Neural cell (in vitro differentiated cells): ENCODE data around the gene ALDH7A1. TPM values are rescaled to one million over a fixed set of nuclear protein-coding genes. Genes with fewer than 3 reads are reported as not detected.

Experiments
- H2AFZ ChIP-seq: fragments of 200-600, 300-800 bp; sonication (generic), shearing (Covaris generic); 2 replicates; pipeline ENCODE4 v1.6.0; 2014; ENCODE audit warnings: low read depth, mild to moderate bottlenecking, antibody characterized with exemption, low read length, moderate library complexity
- H3F3A ChIP-seq: fragments of 200-600 bp; shearing (Covaris generic); 2 replicates; pipeline ENCODE4 v1.6.1; 2016; ENCODE audit warnings: mild to moderate bottlenecking, moderate library complexity, mixed read lengths, antibody characterized with exemption, low read length; ENCODE audit not compliant: insufficient read depth, poor library complexity, severe bottlenecking
- H3K27ac ChIP-seq: fragments of 200-600, 300-800 bp; sonication (generic), shearing (Covaris generic); 2 replicates; pipeline ENCODE4 v1.5.1; 2014; ENCODE audit warnings: mild to moderate bottlenecking, low read length, moderate library complexity
- H3K27me3 ChIP-seq: fragments of 300-800, 200-600 bp; sonication (generic), shearing (Covaris generic); 2 replicates; pipeline ENCODE4 v1.6.0; 2014; ENCODE audit warnings: mild to moderate bottlenecking, low read depth, low read length, moderate library complexity; ENCODE audit not compliant: insufficient read depth
- H3K36me3 ChIP-seq: fragments of 300-800, 200-600 bp; sonication (generic), shearing (Covaris generic); 2 replicates; pipeline ENCODE4 v1.5.1; 2014; ENCODE audit warnings: mild to moderate bottlenecking, antibody characterized with exemption, low read length, moderate library complexity; ENCODE audit not compliant: insufficient read depth
- H3K4me2 ChIP-seq: fragments of 300-800, 200-600 bp; sonication (generic), shearing (Covaris generic); 2 replicates; pipeline ENCODE4 v1.6.0; 2014; ENCODE audit warnings: mild to moderate bottlenecking, low read length
- H3K4me3 ChIP-seq: fragments of 300-800, 200-600 bp; sonication (generic), shearing (Covaris generic); 2 replicates; pipeline ENCODE4 v1.5.1; 2014; ENCODE audit warnings: mild to moderate bottlenecking, low read length, moderate library complexity
- H3K79me2 ChIP-seq: fragments of 200-600 bp; shearing (Covaris generic); replicated peaks from 2 replicates; pipeline ENCODE4 v1.6.0; 2014; ENCODE audit warnings: mild to moderate bottlenecking, low read length, moderate library complexity; ENCODE audit not compliant: insufficient read depth
- H3K9ac ChIP-seq: fragments of 300-800, 200-600 bp; sonication (generic), shearing (Covaris generic); 2 replicates; pipeline ENCODE4 v1.6.1; 2016; ENCODE audit warnings: mild to moderate bottlenecking, low read length, mixed read lengths
- H3K9me2 ChIP-seq: fragments of 200-600 bp; shearing (Covaris generic); 2 replicates; pipeline ENCODE4 v1.6.1; 2016; ENCODE audit warnings: mild to moderate bottlenecking, low read length, mixed read lengths; ENCODE audit not compliant: insufficient read depth
- H3K9me3 ChIP-seq: fragments of 200-600, 300-800 bp; sonication (generic), shearing (Covaris generic); 2 replicates; pipeline ENCODE4 v1.6.1; 2016; ENCODE audit warnings: mild to moderate bottlenecking, mixed run types, low read length, moderate library complexity, mixed read lengths
- H4K20me1 ChIP-seq: fragments of 200-600 bp; shearing (Covaris generic); 2 replicates; pipeline ENCODE4 v1.6.1; 2016; ENCODE audit warnings: mild to moderate bottlenecking, mixed run types; ENCODE audit not compliant: insufficient read depth
- EP300 ChIP-seq: fragments of 450-650 bp; conservative IDR thresholded peaks from 2 replicates; pipeline ENCODE4 v1.6.1; 2014; ENCODE audit warnings: antibody characterized with exemption, mild to moderate bottlenecking, moderate library complexity; ENCODE audit not compliant: poor library complexity, severe bottlenecking
- EZH2 ChIP-seq: fragments of 200-600, 300-800 bp; shearing (Covaris generic), sonication (generic); IDR thresholded peaks from 2 replicates; pipeline ENCODE4 v1.6.1; 2014; ENCODE audit warnings: antibody characterized with exemption, low read length, borderline replicate concordance, mild to moderate bottlenecking; ENCODE audit not compliant: insufficient read depth, poor library complexity, severe bottlenecking
- MXI1 ChIP-seq: fragments of 450-650 bp; conservative IDR thresholded peaks from 2 replicates; pipeline ENCODE4 v1.6.1; 2014; ENCODE audit warnings: antibody characterized with exemption, mild to moderate bottlenecking; ENCODE audit not compliant: poor library complexity, severe bottlenecking
- POLR2AphosphoS5 ChIP-seq: IDR thresholded peaks from 2 replicates; pipeline ENCODE4 v1.6.1; 2012
- RAD21 ChIP-seq: fragments of 450-650 bp; conservative IDR thresholded peaks from 2 replicates; pipeline ENCODE4 v1.6.1; 2014; ENCODE audit warnings: antibody characterized with exemption, mild to moderate bottlenecking, moderate library complexity
- SMC3 ChIP-seq: fragments of 450-650 bp; conservative IDR thresholded peaks from 2 replicates; pipeline ENCODE4 v1.6.1; 2014; ENCODE audit warnings: antibody characterized with exemption, mild to moderate bottlenecking, moderate library complexity; ENCODE audit not compliant: poor library complexity
- TAF1 ChIP-seq: IDR thresholded peaks from 2 replicates; pipeline ENCODE4 v1.6.1; 2012; ENCODE audit warnings: low read depth
- polyA plus RNA-seq: library from polyadenylated mRNA; depleted of rRNA; stranded (reverse); fragments of >200 nt; gene quantifications from 2 replicates; pipeline ENCODE4 v1.2.3, GENCODE V29; 2014
- TF ChIP-seq, protein P1 (sequence below): IDR thresholded peaks from 2 replicates; pipeline ENCODE4 v1.6.1; 2012; ENCODE audit warnings: borderline replicate concordance
- TF ChIP-seq, protein P2 (sequence below): fragments of 450-650 bp; IDR thresholded peaks from 2 replicates; pipeline ENCODE4 v1.5.1; 2014; ENCODE audit warnings: antibody characterized with exemption, mild to moderate bottlenecking, moderate library complexity; ENCODE audit not compliant: poor library complexity, severe bottlenecking

ALDH7A1 gene
- polyA plus RNA-seq, 1 donor from 2014 or later: 23.4 TPM

DNA sequence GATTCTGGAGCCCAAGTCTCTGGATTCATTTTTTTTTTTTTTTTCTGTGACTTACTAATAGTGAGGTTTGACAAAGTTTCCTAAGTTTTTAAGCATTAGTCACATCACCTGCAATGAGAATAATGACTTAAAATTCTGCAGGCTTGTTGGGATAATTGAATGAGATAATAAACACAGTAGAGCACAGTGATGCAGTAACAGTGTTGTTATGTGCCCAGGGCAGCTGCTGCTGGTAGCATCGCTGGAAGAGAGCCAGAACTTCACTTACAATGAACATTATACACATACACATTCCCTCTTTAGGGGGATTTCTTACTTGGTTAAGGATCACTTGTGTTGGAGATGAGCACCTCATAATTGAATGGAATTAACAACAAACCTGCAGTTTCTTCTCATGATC, 78.9 kb downstream of the ALDH7A1 start:
- Histone ChIP-seq H2AFZ (no peak overlapping the region), H3K27ac (no peak overlapping the region)

DNA sequence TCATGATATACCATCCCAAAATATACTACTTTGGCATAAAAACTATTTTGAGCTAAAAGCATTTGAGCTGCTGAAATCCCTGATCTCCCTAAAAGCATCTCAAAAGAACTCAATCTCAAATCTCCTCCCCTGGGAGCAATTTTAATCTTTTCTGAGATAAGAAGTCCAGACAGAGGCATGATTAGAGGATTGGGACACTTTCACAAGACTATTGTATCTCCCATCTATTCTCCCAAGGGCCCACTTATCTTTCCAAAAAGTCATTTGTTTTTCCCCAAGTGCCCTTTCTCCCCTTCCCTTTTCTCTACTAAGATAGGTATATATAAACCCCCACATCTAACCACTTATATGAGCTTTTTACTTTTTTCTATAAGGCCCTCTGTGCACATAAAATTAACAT, 79.7 kb downstream of the ALDH7A1 start:
- no peaks in the 10 kb centered on the region for H4K20me1 ChIP-seq
- no peaks in the 10 kb centered on the region for H3K79me2 ChIP-seq
- no peaks in the 10 kb centered on the region for H3K36me3 ChIP-seq
- H3K9me2 ChIP-seq: no peaks in the 10 kb centered on the region
- H2AFZ ChIP-seq: no peak overlapping the region
- H3K27me3 ChIP-seq: no peaks in the 10 kb centered on the region
- H3K27ac ChIP-seq: no peak overlapping the region
- H3K4me3 ChIP-seq: no peak overlapping the region
- no peak overlapping the region for H3K4me2 ChIP-seq
- TF ChIP-seq SMC3: no peak
- no peak for TF ChIP-seq RAD21
- TF ChIP-seq, protein P1, sequence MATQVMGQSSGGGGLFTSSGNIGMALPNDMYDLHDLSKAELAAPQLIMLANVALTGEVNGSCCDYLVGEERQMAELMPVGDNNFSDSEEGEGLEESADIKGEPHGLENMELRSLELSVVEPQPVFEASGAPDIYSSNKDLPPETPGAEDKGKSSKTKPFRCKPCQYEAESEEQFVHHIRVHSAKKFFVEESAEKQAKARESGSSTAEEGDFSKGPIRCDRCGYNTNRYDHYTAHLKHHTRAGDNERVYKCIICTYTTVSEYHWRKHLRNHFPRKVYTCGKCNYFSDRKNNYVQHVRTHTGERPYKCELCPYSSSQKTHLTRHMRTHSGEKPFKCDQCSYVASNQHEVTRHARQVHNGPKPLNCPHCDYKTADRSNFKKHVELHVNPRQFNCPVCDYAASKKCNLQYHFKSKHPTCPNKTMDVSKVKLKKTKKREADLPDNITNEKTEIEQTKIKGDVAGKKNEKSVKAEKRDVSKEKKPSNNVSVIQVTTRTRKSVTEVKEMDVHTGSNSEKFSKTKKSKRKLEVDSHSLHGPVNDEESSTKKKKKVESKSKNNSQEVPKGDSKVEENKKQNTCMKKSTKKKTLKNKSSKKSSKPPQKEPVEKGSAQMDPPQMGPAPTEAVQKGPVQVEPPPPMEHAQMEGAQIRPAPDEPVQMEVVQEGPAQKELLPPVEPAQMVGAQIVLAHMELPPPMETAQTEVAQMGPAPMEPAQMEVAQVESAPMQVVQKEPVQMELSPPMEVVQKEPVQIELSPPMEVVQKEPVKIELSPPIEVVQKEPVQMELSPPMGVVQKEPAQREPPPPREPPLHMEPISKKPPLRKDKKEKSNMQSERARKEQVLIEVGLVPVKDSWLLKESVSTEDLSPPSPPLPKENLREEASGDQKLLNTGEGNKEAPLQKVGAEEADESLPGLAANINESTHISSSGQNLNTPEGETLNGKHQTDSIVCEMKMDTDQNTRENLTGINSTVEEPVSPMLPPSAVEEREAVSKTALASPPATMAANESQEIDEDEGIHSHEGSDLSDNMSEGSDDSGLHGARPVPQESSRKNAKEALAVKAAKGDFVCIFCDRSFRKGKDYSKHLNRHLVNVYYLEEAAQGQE: no peak
- no peak for TF ChIP-seq POLR2AphosphoS5
- TF ChIP-seq EZH2: no peak
- no peak for TF ChIP-seq MXI1
- TF ChIP-seq EP300: no peak
- no peak for TF ChIP-seq TAF1
- no peaks in the 10 kb centered on the region for H3F3A ChIP-seq
- no peak overlapping the region for H3K9ac ChIP-seq
- H3K9me3 ChIP-seq: no peaks in the 10 kb centered on the region

More for the DNA sequence above, 78.9 kb downstream of the ALDH7A1 start:
- TF ChIP-seq TAF1: no peak
- TF ChIP-seq MXI1: no peak
- no peak for TF ChIP-seq EZH2
- TF ChIP-seq POLR2AphosphoS5: no peak
- no peak for TF ChIP-seq SMC3
- TF ChIP-seq RAD21: no peak
- no peak for TF ChIP-seq EP300
- TF ChIP-seq, protein P2, sequence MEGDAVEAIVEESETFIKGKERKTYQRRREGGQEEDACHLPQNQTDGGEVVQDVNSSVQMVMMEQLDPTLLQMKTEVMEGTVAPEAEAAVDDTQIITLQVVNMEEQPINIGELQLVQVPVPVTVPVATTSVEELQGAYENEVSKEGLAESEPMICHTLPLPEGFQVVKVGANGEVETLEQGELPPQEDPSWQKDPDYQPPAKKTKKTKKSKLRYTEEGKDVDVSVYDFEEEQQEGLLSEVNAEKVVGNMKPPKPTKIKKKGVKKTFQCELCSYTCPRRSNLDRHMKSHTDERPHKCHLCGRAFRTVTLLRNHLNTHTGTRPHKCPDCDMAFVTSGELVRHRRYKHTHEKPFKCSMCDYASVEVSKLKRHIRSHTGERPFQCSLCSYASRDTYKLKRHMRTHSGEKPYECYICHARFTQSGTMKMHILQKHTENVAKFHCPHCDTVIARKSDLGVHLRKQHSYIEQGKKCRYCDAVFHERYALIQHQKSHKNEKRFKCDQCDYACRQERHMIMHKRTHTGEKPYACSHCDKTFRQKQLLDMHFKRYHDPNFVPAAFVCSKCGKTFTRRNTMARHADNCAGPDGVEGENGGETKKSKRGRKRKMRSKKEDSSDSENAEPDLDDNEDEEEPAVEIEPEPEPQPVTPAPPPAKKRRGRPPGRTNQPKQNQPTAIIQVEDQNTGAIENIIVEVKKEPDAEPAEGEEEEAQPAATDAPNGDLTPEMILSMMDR: no peak
- TF ChIP-seq, protein P1: no peak
- H3K4me2 ChIP-seq: no peak overlapping the region
- no peaks in the 10 kb centered on the region for H3K36me3 ChIP-seq
- H3F3A ChIP-seq: no peaks in the 10 kb centered on the region
- H3K4me3 ChIP-seq: no peak overlapping the region
- no peaks in the 10 kb centered on the region for H4K20me1 ChIP-seq
- no peak overlapping the region for H3K9ac ChIP-seq
- H3K9me2 ChIP-seq: no peaks in the 10 kb centered on the region
- no peaks in the 10 kb centered on the region for H3K9me3 ChIP-seq
- no peaks in the 10 kb centered on the region for H3K79me2 ChIP-seq
- no peaks in the 10 kb centered on the region for H3K27me3 ChIP-seq
